Measurements from ENCODE around the gene BTBD2. TPM values are rescaled to one million over a fixed set of nuclear protein-coding genes. Genes with fewer than 3 reads are reported as not detected.

Gene BTBD2
- total RNA-seq, 1 experiment from 2014 or later = 110 TPM

- Histone ChIP-seq H3K14ac (ENCODE audit: insufficient read depth, low read length) (no peak overlapping the region), H2BK20ac (ENCODE audit: low read depth, low read length, poor library complexity, severe bottlenecking) (no peak overlapping the region), H3K9me3 (ENCODE audit: control insufficient read depth, low read depth, low read length) (no peaks in the 10 kb centered on the region), H3K27ac (ENCODE audit: insufficient read length, low read depth, low read length) (no peak overlapping the region), H2BK12ac (ENCODE audit: insufficient read length, low read depth, low read length) (no peak overlapping the region), H2BK120ac (ENCODE audit: low read depth, low read length, poor library complexity, severe bottlenecking) (no peak overlapping the region), H3K79me2 (ENCODE audit: insufficient read depth, low read length) (peaks cover 11% of the 10 kb centered on the region; the same call in 1 of the 2 replicates), H2AFZ (ENCODE audit: low read length) (no peak overlapping the region), H4K5ac (ENCODE audit: insufficient read length, low read depth, low read length) (no peak overlapping the region), H2AK5ac (ENCODE audit: insufficient read length, low read length) (no peak overlapping the region), H3K23me2 (ENCODE audit: insufficient read length, low read depth, low read length, poor library complexity, severe bottlenecking) (peaks cover 9% of the 10 kb centered on the region), H4K20me1 (ENCODE audit: control insufficient read depth, insufficient read depth, insufficient read length) (peaks cover 2% of the 10 kb centered on the region), H3K4me1 (ENCODE audit: insufficient read depth, low read length) (no peaks in the 10 kb centered on the region; the same call in 1 of the 2 replicates), H3K79me1 (ENCODE audit: insufficient read depth, low read depth, low read length, poor library complexity, severe bottlenecking) (peaks cover 3% of the 10 kb centered on the region), H4K91ac (ENCODE audit: insufficient read length, low read depth, low read length) (no peak overlapping the region), H3K4me2 (ENCODE audit: insufficient read depth, insufficient read length, low read length) (no peak overlapping the region), H4K8ac (replicated peaks; ENCODE audit: insufficient read length, low read depth, low read length) (no peak overlapping the region), H2BK5ac (ENCODE audit: insufficient read length, low read length) (no peak overlapping the region), H3K56ac (ENCODE audit: insufficient read length, low read depth, low read length) (no peak overlapping the region), H3T11ph (ENCODE audit: low read length) (no peak overlapping the region), H3K23ac (ENCODE audit: insufficient read length, low read depth, low read length) (no peak overlapping the region), H3K4ac (ENCODE audit: low read depth, low read length) (no peak overlapping the region), H3K27me3 (ENCODE audit: insufficient read depth, low read length) (no peaks in the 10 kb centered on the region), H3K9ac (ENCODE audit: extremely low read depth, insufficient read length, low read length) (no peak overlapping the region), H3K18ac (ENCODE audit: insufficient read length, low read depth, low read length) (no peak overlapping the region), H2BK15ac (ENCODE audit: low read depth, low read length) (no peak overlapping the region)
- H3K27me3 Mint-ChIP-seq (ENCODE audit: low read depth) = no peaks in the 10 kb centered on the region
- H3K36me3 Mint-ChIP-seq (ENCODE audit: insufficient read depth in 1 of 3, low read depth in 3 of 3) = peaks cover 3 to 11% (median 8%) of the 10 kb centered on the region in 3 experiments; a peak in 5 of 7 replicates
- WGBS (ENCODE audit: extremely low coverage, insufficient read length, low lambda C conversion rate) = no CpG with 5 or more reads among the region's 6 CpGs
- TF ChIP-seq, protein P1, sequence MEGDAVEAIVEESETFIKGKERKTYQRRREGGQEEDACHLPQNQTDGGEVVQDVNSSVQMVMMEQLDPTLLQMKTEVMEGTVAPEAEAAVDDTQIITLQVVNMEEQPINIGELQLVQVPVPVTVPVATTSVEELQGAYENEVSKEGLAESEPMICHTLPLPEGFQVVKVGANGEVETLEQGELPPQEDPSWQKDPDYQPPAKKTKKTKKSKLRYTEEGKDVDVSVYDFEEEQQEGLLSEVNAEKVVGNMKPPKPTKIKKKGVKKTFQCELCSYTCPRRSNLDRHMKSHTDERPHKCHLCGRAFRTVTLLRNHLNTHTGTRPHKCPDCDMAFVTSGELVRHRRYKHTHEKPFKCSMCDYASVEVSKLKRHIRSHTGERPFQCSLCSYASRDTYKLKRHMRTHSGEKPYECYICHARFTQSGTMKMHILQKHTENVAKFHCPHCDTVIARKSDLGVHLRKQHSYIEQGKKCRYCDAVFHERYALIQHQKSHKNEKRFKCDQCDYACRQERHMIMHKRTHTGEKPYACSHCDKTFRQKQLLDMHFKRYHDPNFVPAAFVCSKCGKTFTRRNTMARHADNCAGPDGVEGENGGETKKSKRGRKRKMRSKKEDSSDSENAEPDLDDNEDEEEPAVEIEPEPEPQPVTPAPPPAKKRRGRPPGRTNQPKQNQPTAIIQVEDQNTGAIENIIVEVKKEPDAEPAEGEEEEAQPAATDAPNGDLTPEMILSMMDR (conservative IDR thresholded peaks at IDR 0.05) = no peak
- no peak overlapping the region for H3K27ac Mint-ChIP-seq
- DNase-seq = no peak
- H3K4me3 Mint-ChIP-seq = no peak overlapping the region
- H3K4me1 Mint-ChIP-seq = peaks cover 12 to 13% of the 10 kb centered on the region in 2 experiments
- no peaks in the 10 kb centered on the region for H3K9me3 Mint-ChIP-seq
Observed at GRCh38 chr19:2047076-2047448, 31.5 kb upstream of the BTBD2 start.
